Measurements from ENCODE around the gene EHD4.
A peak's percentile ranks its signal among the peaks of the same experiment; 100 is the strongest.

The EHD4 gene

GRCh38 chr15:41955100-41955499, 17.3 kb downstream of the EHD4 start:
- DNase-seq = no peak

- DNase-seq = no peak
Measured at GRCh38 chr15:41954036-41954435, 18.3 kb downstream of the EHD4 start.

DNA sequence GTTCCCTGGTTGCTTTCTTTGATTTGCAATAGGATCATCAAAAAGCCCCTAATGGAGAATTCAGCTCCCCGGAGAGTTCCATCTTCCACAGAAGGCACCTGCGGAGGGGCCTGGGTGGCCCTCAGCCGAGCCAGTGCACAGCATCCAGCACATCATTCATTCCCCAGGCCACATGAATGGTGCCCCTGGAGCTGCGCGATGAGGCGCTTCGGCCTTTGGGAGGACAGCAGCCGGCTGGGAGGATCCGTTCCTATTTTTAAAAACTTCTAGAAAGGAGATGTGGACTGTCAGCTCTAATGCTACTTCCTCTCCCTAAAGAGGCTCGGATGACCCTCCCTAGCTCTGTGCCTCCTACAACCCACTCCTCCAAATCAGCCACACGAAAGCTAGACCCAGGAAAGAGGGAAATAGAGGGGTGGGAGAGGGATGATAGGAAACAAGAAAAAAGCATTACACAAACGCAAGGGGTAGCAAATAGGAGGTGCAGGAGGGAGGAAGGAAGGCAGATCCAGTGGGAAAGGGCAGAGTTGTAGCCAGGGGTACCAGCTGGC, 20.3 kb downstream of the EHD4 start:
- no peak for DNase-seq

DNA sequence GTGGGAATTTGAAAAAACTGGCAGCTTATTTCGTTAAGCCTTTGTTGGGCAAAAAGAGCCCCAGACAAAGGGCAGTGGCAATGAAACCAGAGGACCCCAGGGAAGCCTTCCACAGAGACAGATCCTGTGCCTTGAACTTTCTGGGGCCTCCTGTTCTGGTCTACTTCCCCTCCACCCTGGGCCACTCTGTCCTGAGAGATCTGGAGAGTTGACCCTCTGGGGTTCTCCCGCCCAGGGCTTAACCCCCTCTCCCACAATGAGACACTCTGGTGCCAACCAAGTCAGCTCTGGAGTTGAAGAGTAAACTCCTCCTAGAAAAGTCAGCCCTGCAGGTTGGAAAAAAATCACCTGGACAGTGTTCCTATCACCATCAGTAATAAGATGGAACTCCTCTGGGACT, 20.8 kb downstream of the EHD4 start:
- no peak for DNase-seq

GRCh38 chr15:41950489-41950888, 21.9 kb downstream of the EHD4 start:
- no peak for DNase-seq

GRCh38 chr15:41950127-41950483, 22.3 kb downstream of the EHD4 start:
- DNase-seq = no peak

DNA sequence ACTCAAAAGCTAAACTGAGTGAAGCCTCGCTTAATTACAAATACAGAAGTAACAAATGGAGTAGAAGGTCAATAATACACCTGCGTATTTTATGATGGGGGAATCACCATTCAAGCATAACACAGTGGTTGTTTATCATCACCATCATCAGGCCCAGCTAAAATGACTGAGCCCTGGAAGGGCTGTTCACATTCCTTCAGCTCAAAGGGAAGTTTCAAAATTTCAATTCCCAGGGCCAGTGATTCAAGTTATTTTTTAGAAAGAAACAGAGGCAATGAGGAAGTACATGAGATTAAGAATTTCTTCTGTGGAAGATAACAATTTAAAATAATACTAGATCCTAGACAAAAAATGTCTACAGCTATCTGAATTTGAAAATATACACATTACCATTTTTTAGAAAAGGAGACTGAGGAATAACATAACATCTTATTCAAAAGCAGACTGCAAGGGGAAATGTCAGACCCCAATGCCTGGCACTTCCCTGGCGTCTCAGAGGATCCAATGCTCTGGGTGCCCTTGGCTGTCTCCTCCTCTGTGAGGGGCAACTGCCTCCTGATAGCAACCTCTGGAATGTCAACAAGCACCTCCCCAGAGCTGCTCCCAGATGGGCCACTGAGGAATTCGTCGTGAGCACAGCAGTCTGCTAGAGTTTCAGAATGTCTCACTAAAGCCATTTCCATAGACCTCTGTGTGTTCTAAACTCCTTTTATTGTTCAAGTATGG, 22.8 kb downstream of the EHD4 start:
- no peak for DNase-seq

- no peak for DNase-seq
Measured at GRCh38 chr15:41948490-41948889, 23.9 kb downstream of the EHD4 start.

DNA sequence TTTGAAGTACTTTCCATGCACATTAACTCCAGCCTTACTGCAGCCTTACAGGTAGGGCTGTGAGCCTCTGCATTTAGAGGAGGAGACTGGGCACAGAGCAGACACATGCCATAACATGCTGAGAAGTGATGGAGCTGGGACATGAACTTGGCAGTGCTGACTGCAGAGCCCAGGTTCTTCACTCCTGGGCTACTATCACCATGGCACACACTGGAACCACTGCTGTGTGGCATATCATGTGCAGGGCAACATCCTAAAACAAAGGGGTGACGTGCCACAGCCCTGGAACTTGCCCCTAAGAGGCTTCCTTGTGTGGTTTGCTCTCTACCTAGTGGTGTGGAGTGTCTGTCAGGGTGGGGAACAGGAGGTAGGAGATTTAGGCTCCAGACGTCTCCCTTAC, 25.4 kb downstream of the EHD4 start:
- no peak for DNase-seq

DNA sequence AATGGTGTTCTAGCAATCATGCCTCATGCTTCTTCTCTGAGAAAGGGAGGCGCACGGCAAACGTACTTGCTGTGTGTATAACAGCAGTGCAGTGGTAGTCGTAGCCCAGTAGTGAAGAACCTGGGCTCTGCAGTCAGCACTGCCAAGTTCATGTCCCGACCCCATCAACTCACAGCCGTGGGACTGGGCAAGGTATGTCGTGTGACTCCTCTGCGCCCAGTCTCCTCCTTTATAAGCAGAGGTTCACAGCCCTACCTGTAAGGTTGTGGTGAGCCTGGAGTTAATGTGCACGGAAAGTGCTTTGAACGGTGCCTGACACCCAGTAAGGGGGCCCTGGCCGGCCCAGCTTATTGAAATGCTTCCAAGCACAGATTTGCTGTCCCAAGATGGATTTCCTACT, 26.6 kb downstream of the EHD4 start:
- DNase-seq = no peak

- no peak for DNase-seq
Measured at GRCh38 chr15:41945221-41945620, 27.1 kb downstream of the EHD4 start.

DNA sequence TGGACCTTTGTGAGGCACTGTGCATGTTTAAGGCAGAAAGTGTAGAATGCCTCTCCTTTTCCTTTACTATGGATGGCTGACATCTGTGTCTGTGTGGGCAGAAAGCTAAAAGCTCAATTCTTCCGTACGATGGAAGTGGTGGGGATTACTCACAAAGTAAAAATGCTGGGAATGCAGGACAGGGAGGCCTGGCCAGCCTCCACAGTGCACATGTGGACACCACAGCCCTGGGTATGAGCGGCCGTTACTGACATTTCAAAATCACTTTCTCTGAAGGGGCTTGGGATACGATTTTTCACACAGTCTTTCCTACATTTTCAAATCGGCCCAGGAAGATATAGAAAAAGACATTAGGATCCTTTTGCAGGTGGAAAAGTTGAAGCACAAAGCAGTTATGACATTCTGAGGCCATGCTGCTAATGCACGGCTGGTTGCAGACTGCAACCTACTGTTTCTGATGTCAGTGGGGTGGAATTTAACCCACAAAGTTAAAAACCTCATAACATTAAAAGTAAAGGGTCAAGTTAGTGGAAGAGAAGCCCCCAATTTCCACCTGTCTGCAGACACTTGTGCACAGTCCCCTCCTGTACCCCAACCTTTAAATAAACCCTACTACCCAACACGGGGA, 27.9 kb downstream of the EHD4 start:
- DNase-seq = no peak

- no peak for DNase-seq
Measured at GRCh38 chr15:41943543-41944312, 28.6 kb downstream of the EHD4 start.

GRCh38 chr15:41942886-41943285, 29.5 kb downstream of the EHD4 start:
- no peak for DNase-seq

DNA sequence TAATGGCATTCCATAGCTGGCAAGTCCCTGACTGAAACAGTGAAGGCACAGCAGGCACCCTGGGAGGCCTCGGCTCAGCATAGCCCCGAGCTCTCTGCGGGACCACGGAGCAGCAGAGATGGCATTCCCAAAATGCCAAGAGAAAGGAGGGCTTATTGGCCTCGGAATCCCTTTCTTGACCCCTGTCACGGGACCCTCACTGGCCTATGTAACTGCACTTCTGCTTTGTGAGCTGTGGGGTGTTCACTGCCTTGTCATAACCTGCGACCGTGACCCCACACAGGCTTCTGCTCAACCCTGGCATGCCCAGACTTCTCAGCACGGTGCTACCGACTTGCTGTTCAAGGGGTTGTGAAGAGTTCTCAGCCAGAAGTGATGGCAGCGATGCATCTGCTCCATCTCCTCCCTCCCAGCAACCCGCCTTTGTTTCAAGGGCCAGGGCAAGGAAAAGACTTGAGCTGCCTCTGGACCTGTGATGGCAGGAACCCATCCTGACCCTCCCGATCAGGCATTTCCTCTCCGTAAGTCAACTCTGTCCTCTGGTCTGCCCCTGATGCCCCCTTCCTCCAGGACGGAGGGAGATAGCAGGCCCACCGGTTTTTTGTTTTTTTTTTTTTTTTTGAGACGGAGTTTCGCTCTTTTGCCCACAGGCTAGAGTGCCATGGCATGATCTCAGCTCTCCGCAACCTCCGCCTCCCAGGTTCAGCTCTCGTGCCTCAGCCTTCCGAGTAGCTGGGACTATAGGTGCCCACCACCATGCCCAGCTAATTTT, 30.5 kb downstream of the EHD4 start:
- DNase-seq = no peak

DNA sequence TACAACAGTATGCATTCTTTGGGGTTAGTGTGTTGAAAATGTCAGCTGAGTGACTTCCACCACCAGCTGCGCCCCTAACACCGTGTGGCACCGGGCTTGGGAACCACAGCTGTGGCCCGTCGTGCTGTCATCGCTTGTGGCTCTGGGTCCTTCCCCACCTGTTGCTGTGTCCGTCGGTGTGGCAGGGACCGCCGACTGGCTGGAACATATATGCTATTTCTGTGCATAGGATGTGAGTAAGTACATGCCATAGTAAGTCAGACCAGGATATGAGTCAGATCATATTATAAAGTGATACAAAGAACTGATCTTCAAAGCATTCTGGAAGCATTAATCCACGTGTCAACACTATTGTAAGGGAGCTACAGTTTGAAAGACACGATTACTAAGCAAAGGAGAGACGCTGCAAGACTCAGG, 31.9 kb downstream of the EHD4 start:
- peak; percentile 28 for DNase-seq

DNA sequence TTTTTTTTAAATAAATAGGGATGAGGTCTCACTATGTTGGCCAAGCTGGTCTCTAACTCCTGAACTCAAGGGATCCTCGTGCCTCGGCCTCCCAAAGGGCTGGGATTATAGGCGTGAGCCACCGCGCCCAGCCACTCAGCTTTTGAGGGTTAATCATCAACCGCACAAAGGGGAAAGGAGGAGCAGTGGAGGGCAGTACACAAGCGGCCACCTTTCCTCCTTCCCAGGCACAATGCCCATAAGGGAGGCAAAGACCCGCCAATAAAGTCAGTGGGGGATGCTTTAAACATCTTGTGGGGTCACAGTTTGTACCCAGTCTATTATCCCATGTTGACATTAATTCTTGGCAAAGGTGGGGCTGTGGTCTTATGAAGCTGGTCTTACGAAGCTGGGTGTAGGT, 32.4 kb downstream of the EHD4 start:
- no peak for DNase-seq

DNA sequence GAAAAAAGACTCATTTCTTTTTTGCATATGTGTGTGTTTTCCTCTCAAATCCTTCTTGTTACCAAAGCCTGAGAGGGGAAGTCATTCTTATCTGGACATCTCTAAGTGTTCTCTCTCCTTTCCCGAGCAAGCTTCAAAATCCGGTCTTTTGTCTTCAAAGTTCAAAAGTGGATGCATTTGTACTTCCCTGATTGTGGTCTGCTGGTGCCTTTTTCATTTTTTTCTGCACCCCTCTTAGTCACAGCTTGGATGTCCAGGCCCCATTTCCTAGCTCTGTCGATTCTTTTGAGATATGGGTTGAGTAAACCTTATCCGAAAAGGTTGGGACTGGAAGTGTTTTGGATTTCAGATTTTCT, 34.8 kb downstream of the EHD4 start:
- no peak for DNase-seq

DNA sequence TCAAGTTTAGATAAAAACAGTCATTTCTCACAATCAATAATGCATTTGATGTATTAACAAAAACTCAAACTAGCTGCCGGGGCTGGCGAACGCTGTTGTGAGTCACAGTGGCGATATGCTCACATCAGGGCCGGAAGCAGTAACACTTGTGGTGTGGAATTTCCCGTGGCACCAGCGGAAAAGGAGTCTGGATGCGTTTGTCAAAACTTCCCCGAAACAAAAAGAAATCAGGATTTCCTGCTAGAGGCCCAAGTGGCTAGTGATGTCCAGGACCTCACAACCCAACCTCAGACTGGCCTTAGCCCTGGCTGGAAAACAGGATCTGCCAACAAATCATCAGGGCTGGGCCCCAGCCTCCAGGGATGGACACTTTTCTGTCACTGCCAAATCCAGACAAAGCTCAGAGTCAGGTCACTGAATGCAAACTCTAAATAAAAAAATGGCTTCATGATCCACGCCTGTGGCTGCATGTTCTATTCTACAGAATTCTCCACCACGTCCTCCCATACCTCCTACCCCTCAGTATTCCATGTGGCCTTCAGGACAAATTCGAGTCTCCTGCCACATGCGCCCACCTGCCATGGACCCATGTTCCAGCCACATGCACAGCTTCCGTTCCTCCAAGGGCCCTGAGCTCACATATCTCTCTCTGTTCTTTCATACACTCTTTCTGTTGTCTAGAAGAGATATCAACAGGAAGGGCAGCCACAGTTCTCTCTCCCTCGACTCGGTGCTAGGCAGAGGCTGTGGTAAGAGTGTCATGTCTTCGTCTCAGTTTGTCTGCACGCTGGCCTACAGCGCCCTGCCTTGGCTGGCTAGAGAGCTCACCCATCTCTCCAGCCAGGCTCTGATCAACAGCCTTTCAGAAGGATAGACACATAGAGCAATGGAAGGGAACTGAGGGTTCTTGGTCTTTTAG, 35.4 kb downstream of the EHD4 start:
- DNase-seq = peak; percentile 78

DNA sequence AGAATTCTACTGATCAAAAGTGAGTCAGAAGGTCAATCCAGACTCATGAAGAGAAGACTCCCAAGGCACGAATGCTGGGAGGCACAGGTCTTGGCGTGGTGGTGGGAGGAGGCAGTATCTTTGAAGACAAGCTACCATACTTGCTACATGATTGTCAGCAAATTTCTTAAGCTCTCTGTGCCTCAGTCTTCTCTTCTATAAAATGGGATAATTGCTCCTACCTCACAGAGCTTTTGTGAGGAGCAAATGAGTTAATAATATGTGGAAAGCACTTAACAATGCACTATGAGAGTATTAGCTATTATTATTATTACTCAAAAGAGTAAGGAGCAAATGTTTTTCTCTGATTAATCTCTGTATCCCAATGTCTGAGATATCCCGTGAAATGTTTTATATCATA, 36.2 kb downstream of the EHD4 start:
- DNase-seq = no peak

GRCh38 chr15:41935566-41936020, 36.8 kb downstream of the EHD4 start:
- no peak for DNase-seq

DNA sequence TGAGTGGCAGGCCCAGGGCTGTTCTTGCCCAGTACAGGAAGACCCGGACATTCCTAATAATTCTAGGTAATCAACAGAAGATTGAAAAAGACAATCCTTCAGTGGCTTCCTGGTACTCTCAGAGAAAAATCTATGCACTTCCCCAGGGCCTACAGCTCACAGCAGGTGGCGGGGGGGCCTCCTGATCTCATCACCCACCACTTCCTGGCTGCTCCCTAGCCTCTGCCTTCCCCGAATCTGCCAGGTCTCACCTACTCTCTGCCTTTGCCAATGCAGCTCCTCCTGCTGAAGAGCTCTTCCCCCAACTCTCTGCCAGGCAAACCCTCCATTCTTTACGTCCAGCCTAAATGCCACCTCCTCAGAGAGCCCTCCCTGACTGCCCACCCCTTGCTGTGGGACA, 37.5 kb downstream of the EHD4 start:
- DNase-seq = peak; percentile 74
